DMS 273 (cell line): ENCODE results near the gene GRM5.
"Not testable (repeated sequence)": the region's sequence is repeated elsewhere in the genome, so short reads cannot be mapped to it uniquely, and the experiment has no call there.

ENCODE experiments used
- DNase-seq: peaks from one replicate; lab custom pipeline; 2025; ENCODE audit not compliant: unreplicated experiment; lab: John Stamatoyannopoulos, UW

The GRM5 gene

GRCh38 chr11:89065651-89066201 is at the start of gene GRM5:
Gene GRM5 (minus strand): TSS chr11:89065982. CDS start chr11:89047872, 18,110 bp downstream.
- peak; percentile 2 for DNase-seq

GRCh38 chr11:89097956-89098355 is 32.2 kb upstream of the GRM5 start:
- DNase-seq, result peak; percentile 12

DNA sequence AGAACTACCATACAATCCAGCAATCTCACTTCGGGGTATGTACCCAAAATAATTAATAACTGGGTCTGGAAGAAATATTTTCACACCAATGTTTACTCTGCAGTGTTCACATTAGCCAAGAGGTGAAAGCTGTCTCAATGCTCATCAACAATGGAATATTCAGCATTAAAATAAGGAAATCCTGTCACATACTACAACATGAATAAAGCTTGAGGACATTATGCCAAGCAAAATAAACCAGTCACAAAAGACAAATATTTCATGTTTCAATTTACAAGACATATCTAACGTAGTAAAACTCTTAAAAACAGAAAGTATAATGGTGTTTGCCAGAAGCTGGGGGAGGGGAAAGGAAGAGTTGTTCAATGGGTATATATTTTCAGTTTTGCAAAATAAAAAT is 28.0 kb upstream of the GRM5 start:
- DNase-seq, result not testable (repeated sequence)

DNA sequence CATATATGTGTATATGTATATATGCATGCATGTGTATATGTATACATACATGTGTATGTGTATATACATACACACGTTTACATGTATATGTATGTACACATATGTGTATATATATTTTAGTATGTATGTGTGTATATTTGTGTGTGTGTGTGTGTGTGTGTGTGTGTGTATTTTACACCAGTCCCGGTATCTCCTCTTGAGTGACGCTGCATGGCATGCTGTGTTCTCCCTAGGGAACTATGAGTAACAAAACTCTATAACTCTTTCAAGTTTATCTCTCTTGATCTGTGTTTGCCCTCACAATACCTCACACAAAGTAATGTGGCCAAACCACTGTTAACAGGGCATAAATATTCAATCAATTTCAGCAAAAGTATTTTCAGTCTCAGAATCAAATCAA is 19.2 kb upstream of the GRM5 start:
- DNase-seq, result not testable (repeated sequence)

GRCh38 chr11:89070911-89071310 is 5.1 kb upstream of the GRM5 start:
- not testable (repeated sequence) for DNase-seq

- DNase-seq, result no peak
These were observed 1.5 kb upstream of the GRM5 start for GRCh38 chr11:89067264-89067663.

- DNase-seq, result no peak
These were observed 716 bp downstream of the GRM5 start for GRCh38 chr11:89065066-89065465.

- not testable (repeated sequence) for DNase-seq
These were observed 2.3 kb downstream of the GRM5 start for GRCh38 chr11:89063481-89063951.

GRCh38 chr11:89062771-89063298 is 2.9 kb downstream of the GRM5 start:
- not testable (repeated sequence) for DNase-seq

DNA sequence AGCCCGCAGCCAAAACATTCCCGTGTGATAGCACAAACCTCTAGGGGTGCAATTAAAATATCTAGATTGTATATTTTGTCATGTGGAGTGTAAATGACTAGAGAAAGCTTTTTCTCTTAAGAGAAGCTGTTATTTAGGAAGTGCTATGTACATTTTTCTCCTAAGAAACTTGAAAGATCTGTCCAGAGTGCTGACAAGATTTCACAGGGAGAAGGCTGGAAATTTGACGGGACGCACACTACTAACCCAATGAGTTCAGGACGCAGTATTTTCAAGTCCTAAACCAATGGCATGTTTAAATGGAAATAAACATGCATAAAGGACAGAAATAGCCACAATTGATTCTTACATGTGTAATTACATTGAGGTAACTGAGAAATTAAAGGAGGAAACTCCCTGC is 3.9 kb downstream of the GRM5 start:
- not testable (repeated sequence) for DNase-seq

DNA sequence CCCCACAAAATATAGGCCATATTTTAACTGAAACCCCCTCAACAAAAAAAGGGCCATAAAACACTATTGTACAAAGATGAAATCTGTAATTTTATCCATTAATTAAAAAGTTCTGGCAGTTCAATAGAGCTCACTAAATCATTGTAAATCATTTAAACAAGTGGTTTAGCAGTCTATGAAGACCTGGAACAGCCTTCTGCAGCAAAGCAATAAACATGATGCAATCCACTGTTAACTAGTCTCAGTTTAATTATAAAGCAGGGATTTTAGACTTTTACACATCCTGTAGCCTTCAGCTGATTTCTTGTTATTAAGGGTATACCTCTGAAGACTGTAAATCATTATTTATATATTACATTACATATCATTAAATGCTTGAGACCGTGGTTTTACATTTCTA is 8.4 kb downstream of the GRM5 start:
- not testable (repeated sequence) for DNase-seq

DNA sequence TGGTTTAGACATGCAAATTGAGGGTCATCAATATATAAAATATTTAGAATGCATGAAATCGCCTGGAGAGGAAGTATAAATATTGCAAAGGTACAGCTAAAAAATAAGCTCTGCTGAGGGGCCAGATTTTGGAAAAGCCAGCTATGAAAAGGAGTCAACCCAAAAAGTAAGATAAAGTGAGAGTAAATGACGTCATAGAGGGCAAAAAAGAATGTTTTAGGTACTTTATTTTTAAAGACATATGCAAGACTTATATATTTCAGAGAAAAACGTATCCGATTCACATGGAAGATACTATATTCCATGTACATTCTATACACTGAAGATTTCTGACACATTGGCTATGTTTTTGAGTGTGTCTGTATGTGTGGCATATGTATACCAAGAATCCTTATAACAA is 13.6 kb downstream of the GRM5 start:
- no peak for DNase-seq

GRCh38 chr11:89047159-89047558 is 18.6 kb downstream of the GRM5 start:
- DNase-seq, result not testable (repeated sequence)

DNA sequence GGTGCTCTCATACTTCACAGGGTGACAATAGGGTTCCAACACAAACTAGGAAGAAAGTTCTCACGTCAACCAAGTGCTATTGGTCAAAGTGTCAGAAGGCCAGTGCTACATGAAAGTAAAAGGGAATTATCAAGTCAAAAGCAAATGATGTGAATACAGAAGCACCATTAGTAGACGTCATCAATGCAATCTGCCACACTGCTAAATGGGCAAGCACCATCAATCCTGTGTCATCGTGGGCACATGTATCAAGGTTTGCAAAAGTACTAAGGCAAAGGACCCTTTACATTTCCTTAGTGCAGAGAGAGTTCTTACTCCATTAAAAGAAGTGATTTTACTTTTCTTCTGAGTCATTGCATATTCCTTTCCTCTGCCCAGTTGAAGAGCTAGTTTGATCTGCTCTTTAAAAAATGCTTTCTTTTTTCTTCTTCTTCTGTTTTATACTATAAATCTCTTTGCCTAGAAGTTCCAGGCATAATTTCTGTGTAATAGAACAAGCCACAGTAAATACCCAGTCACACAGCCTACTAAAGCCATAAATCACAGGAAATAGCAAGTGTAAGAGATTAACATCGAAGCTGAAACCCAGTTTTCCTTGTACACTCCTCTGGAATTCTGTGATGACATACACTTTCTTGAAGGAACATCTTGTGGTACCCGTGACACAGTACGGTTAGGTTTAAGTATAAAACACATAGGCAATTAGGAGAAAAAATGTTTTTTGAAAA is 21.8 kb downstream of the GRM5 start:
- not testable (repeated sequence) for DNase-seq

DNA sequence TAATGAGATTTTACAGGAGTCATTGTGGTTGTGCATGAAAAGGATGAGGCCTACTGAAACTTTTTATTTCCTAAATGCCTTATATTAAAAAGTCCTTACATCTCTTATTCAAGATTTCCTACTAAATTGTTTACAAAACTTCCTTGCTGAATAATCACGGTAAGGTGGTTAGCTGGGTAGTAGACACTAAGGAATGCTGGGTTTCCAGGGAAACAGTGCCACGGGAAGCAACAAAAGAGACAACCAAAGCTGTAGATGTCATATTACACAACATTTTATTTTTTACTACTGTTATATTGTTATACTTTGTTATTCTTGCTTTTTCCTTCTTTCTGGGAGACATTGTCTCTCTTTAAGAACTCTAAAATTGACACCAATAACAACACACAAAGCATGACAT is 36.1 kb downstream of the GRM5 start:
- DNase-seq, result not testable (repeated sequence)

DNA sequence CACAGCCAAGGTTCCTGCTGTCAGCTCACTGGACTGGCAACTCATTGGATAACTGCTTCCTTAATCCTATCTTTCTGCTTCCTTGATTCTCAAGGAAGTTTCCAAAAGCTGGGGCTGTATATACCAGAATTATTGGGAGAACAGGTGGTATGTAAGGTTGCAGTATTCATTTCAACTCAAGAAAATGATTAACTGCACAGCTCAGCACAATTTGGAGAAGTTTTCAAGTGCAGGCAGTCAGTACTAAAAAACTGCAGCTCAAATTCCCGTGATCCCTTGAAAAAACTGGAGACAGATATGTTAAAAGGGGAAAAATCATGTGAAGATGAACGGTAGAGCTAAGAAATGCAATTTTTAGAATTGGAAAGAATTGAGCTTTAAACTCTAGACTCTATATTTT is 44.4 kb downstream of the GRM5 start:
- DNase-seq, result no peak

DNA sequence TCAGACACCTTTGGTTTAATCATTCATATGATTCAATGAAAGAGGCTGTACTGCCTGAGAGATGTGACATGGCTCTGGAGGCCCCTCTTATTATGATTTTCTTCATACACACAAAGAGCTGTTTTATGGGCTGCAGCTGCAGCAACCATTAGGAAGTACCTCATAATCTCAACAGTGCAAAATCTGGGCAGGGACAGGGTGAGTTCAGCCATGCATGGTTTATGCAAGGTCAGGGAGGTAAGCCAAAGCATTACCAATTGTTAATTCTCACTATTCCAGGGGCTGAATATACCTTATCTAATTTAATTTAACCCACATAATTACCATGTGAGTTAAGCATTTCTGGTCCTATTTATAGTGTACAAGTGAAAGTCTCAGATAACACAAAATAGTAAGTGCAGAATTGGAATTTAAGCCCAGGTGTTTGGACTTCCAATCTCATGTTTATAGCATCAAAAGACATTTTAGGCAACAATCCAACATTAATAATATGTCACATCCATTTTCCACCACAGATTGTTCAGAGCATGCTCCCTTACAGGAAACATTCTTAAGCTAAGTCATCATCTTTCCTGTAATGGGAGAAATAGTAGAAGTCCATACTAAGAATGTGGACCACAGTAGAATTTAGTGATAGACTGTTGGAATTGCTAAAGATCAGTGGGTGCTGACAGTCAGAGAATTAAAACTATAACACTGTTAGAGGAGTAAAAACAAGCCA is 45.8 kb downstream of the GRM5 start:
- not testable (repeated sequence) for DNase-seq

GRCh38 chr11:89016214-89016613 is 49.6 kb downstream of the GRM5 start:
- no peak for DNase-seq

DNA sequence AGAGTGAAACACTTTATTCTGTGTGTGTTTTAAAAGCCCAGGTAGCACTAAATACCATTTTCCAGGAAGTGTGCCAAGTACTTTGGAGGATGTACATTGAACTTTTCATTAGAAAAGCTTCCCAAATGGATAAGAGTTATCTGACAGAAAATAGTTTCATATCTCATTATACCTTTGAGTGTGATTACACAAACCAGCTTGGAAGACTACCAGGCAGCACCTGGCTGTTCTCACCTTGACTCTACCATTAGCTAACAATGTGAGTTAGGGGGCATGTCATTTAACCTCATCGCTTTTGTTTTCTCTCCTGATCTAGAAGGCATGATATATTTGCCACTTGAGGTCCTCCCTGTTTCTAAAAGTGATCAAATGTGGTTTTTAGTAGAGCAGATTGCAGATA is 50.2 kb downstream of the GRM5 start:
- no peak for DNase-seq

GRCh38 chr11:89000852-89001251 is 64.9 kb downstream of the GRM5 start:
- not testable (repeated sequence) for DNase-seq

GRCh38 chr11:88979641-88980040 is 86.1 kb downstream of the GRM5 start:
- no peak for DNase-seq

- not testable (repeated sequence) for DNase-seq
These were observed 86.8 kb downstream of the GRM5 start for GRCh38 chr11:88978992-88979391.
